Prostate gland (tissue), 2 donors: ENCODE measurements around the gene C14orf132. TPM values are rescaled to one million over a fixed set of nuclear protein-coding genes. Genes with fewer than 3 reads are reported as not detected.

Experiments used
- DNase-seq: peaks from one replicate; pipeline ENCODE4 v3.0.0-alpha.2; 2019; ENCODE audit warnings: low spot score
- H3K27ac ChIP-seq, 2 donors: fragments of 200-600 bp; sonication (generic); 2 replicates each; pipeline ENCODE4 v1.5.1; 2017 to 2019
- H3K27me3 ChIP-seq: fragments of 200-600 bp; sonication (generic); replicated peaks from 2 replicates; pipeline ENCODE4 v1.5.1; 2019; ENCODE audit not compliant: insufficient read depth
- H3K36me3 ChIP-seq, 2 donors: fragments of 200-600 bp; sonication (generic); 1 replicate in 1 of 2; 2 replicates in 1 of 2; pipeline versions ENCODE4 v1.5.1 to v1.8.1; 2017 to 2019
- H3K4me1 ChIP-seq: fragments of 200-600 bp; sonication (generic); replicated peaks from 2 replicates; pipeline ENCODE4 v1.5.1; 2019
- H3K4me3 ChIP-seq, 2 donors: fragments of 200-600 bp; sonication (generic); 2 replicates each; pipeline ENCODE4 v1.5.1; 2017 to 2019
- H3K9me3 ChIP-seq: fragments of 200-600 bp; sonication (generic); 2 replicates; pipeline ENCODE4 v1.5.1; 2017
- POLR2A ChIP-seq: fragments of 450-650 bp; IDR thresholded peaks from one replicate; pipeline ENCODE4 v1.6.1; 2016; ENCODE audit warnings: antibody characterized with exemption, mild to moderate bottlenecking
- POLR2AphosphoS5 ChIP-seq: sonication (generic); formaldehyde crosslinking; IDR thresholded peaks from one replicate; pipeline ENCODE4 v1.6.1; 2017; ENCODE audit warnings: antibody characterized with exemption
- WGBS: methylation state at CpG from one replicate; pipeline ENCODE4 v1.1.5; 2018; 5-methylcytosine and 5-hydroxymethylcytosine counted together
- intact Hi-C: fragments of 100-400 bp; cut with DNase I; formaldehyde crosslinking; loops from one replicate; pipeline ENCODE4 v1.14.2; 2022
- total RNA-seq, 2 donors: library from RNA; depleted of rRNA; stranded (reverse); fragments of >200 nt; gene quantifications; one replicate each; pipeline ENCODE4 v1.1.0, GENCODE V29; 2016
- TF ChIP-seq, protein P1 (sequence below), 4 experiments: fragments of 200-600 bp in 2 of 4; fragments of 450-650 bp in 2 of 4; sonication (generic) in 2 of 4; IDR thresholded peaks; 1 replicate in 3 of 4; 2 replicates in 1 of 4; pipeline ENCODE4 v1.5.1; 2016 to 2019; ENCODE audit warnings: antibody characterized with exemption in 4 of 4, mild to moderate bottlenecking in 2 of 4, moderate library complexity in 2 of 4

The C14orf132 gene
- total RNA-seq, 2 donors from 2014 or later = 6.6 to 7.8 TPM

- intact Hi-C loops = no loop called here
- H3K4me1 ChIP-seq = no peaks in the 10 kb centered on the region
- H3K27ac ChIP-seq = no peak overlapping the region
- 85% methylated on average over 7 of the region's 7 CpGs for WGBS
- no peak for DNase-seq
- H3K9me3 ChIP-seq = no peaks in the 10 kb centered on the region
- H3K4me3 ChIP-seq = no peak overlapping the region
- no peaks in the 10 kb centered on the region for H3K36me3 ChIP-seq
- no peak for TF ChIP-seq POLR2A
- TF ChIP-seq, protein P1, sequence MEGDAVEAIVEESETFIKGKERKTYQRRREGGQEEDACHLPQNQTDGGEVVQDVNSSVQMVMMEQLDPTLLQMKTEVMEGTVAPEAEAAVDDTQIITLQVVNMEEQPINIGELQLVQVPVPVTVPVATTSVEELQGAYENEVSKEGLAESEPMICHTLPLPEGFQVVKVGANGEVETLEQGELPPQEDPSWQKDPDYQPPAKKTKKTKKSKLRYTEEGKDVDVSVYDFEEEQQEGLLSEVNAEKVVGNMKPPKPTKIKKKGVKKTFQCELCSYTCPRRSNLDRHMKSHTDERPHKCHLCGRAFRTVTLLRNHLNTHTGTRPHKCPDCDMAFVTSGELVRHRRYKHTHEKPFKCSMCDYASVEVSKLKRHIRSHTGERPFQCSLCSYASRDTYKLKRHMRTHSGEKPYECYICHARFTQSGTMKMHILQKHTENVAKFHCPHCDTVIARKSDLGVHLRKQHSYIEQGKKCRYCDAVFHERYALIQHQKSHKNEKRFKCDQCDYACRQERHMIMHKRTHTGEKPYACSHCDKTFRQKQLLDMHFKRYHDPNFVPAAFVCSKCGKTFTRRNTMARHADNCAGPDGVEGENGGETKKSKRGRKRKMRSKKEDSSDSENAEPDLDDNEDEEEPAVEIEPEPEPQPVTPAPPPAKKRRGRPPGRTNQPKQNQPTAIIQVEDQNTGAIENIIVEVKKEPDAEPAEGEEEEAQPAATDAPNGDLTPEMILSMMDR (IDR thresholded peaks at IDR 0.05) = peak in 1 of 4 experiments; percentile 34
- no peak for TF ChIP-seq POLR2AphosphoS5
- no peaks in the 10 kb centered on the region for H3K27me3 ChIP-seq
These were observed 17.6 kb downstream of the C14orf132 start for GRCh38 chr14:96056509-96057422.

DNA sequence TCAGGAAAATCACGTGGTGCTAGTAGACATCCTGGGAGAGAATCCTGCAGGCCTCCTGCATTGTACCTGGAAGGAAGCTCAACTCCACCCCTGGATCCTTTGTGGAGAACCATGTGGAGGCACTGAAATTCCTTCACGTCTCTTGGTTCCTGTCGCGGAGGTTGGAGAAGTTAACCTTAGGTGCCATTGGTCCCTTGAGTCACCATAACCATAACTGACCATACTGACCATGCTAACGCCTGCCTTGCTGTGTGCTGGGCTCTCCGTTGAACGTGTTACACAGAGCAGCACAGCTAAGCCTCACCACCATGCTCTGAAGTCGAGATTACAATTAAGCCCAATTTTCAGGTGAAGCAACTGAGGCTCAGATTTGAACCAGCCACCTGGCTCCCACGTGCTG, 18.6 kb downstream of the C14orf132 start:
- Histone ChIP-seq H3K36me3 (no peaks in the 10 kb centered on the region), H3K9me3 (no peaks in the 10 kb centered on the region), H3K4me1 (no peaks in the 10 kb centered on the region), H3K27me3 (no peaks in the 10 kb centered on the region), H3K27ac (no peak overlapping the region), H3K4me3 (no peak overlapping the region)
- intact Hi-C loops = no loop called here
- WGBS = 96% methylated on average over 9 of the region's 9 CpGs
- TF ChIP-seq POLR2AphosphoS5 (no peak), POLR2A (no peak)
- TF ChIP-seq, protein P1 (IDR thresholded peaks at IDR 0.05) = no peak
- no peak for DNase-seq

GRCh38 chr14:96058576-96059200, 19.5 kb downstream of the C14orf132 start:
- H3K4me1 ChIP-seq = no peaks in the 10 kb centered on the region
- intact Hi-C loops = no loop called here
- no peaks in the 10 kb centered on the region for H3K36me3 ChIP-seq
- H3K9me3 ChIP-seq = no peaks in the 10 kb centered on the region
- H3K27ac ChIP-seq = no peak overlapping the region
- no peak for DNase-seq
- TF ChIP-seq, protein P1 (IDR thresholded peaks at IDR 0.05) = no peak
- TF ChIP-seq POLR2A (no peak), POLR2AphosphoS5 (no peak)
- no peak overlapping the region for H3K4me3 ChIP-seq
- 88% methylated on average over 4 of the region's 5 CpGs for WGBS
- H3K27me3 ChIP-seq = no peaks in the 10 kb centered on the region

DNA sequence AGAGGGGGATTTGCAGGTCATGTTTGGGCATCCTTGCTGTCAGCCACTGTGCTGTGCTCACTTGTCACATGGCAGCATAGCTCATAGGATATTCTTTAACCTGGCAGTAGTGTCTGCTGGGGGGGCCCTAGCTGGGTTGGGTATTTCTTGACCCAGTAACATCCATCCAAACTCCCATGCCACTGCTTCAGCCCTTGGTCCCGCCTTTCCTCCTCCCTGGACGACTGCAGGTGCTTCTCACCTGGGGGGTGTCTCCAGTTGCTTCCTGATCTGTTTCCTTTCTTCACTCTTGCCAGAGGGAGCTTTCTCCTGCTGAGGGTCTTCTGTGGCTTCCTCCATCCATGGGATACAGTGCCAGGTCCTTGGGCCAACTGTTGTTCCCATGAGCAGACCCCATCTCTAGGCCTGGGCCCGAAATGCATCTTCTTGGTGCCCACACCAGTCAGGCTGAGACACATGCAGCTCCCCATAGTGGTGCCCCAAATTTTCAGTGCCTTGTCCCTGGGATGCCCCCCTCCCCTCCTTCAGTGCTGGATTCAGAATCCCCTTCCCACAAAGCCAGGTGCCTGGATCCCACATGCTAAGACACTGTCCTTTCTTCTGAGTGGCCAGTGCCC, 20.5 kb downstream of the C14orf132 start:
- no peak overlapping the region for H3K4me3 ChIP-seq
- no peaks in the 10 kb centered on the region for H3K9me3 ChIP-seq
- no peak for DNase-seq
- no peak overlapping the region for H3K27ac ChIP-seq
- H3K36me3 ChIP-seq = no peaks in the 10 kb centered on the region
- no peaks in the 10 kb centered on the region for H3K27me3 ChIP-seq
- intact Hi-C loops = no loop called here
- H3K4me1 ChIP-seq = no peaks in the 10 kb centered on the region
- 88% methylated on average over 3 of the region's 3 CpGs for WGBS
- TF ChIP-seq POLR2A (no peak), POLR2AphosphoS5 (no peak)
- TF ChIP-seq, protein P1 (IDR thresholded peaks at IDR 0.05) = no peak
